Measurements from ENCODE around the gene TCF4. TPM values are rescaled to one million over a fixed set of nuclear protein-coding genes. Genes with fewer than 3 reads are reported as not detected.

TCF4 gene
- total and polyA plus RNA-seq, 8 donors, result 5.1 to 187 (median 39.9) TPM

- no peaks in the 10 kb centered on the region for H3K36me3 ChIP-seq
- H3K27me3 ChIP-seq, result no peaks in the 10 kb centered on the region
- H3K27ac ChIP-seq, result no peak overlapping the region
- 90 to 96% (median 93%) methylated on average over 4 of the region's 4 CpGs for WGBS, 5 donors
- H3K4me3 ChIP-seq, result no peak overlapping the region
- DNase-seq, result no peak
- no peaks in the 10 kb centered on the region for H3K4me1 ChIP-seq
- no peak for TF ChIP-seq POLR2A (IDR thresholded peaks at IDR 0.05)
- TF ChIP-seq EP300 (IDR thresholded peaks at IDR 0.05), result no peak
- TF ChIP-seq CTCF (IDR thresholded peaks at IDR 0.05), result no peak
- TF ChIP-seq POLR2AphosphoS5 (IDR thresholded peaks at IDR 0.05), result no peak
- intact Hi-C loops (cut with DNase I; ENCODE audit: low total_unique reads), result no loop called here
- no peaks in the 10 kb centered on the region for H3K9me3 ChIP-seq
These were observed 70.9 kb downstream of the TCF4 start for GRCh38 chr18:55517055-55517454.

GRCh38 chr18:55515941-55516710, 71.9 kb downstream of the TCF4 start:
- Histone ChIP-seq H3K4me1 (peaks cover 0 to 3% (median 0%) of the 10 kb centered on the region in 4 donors), H3K4me3 (no peak overlapping the region), H3K27ac (no peak overlapping the region), H3K27me3 (no peaks in the 10 kb centered on the region), H3K36me3 (no peaks in the 10 kb centered on the region), H3K9me3 (no peaks in the 10 kb centered on the region)
- intact Hi-C loops (cut with DNase I; ENCODE audit: low total_unique reads), result no loop called here
- DNase-seq, result no peak
- WGBS, 5 donors, result 62 to 76% (median 69%) methylated on average over 6 of the region's 6 CpGs
- no peak for TF ChIP-seq POLR2AphosphoS5 (IDR thresholded peaks at IDR 0.05)
- TF ChIP-seq EP300 (IDR thresholded peaks at IDR 0.05), result no peak
- no peak for TF ChIP-seq POLR2A (IDR thresholded peaks at IDR 0.05)
- TF ChIP-seq CTCF (IDR thresholded peaks at IDR 0.05), result no peak

- 69 to 84% (median 81%) methylated on average over 3 of the region's 3 CpGs for WGBS, 5 donors
- TF ChIP-seq POLR2AphosphoS5 (IDR thresholded peaks at IDR 0.05), result no peak
- TF ChIP-seq CTCF (IDR thresholded peaks at IDR 0.05), result no peak
- TF ChIP-seq POLR2A (IDR thresholded peaks at IDR 0.05), result no peak
- TF ChIP-seq EP300 (IDR thresholded peaks at IDR 0.05), result no peak
- H3K27me3 ChIP-seq, result no peaks in the 10 kb centered on the region
- no peak overlapping the region for H3K27ac ChIP-seq
- DNase-seq, result no peak
- intact Hi-C loops (cut with DNase I; ENCODE audit: low total_unique reads), result no loop called here
- H3K4me3 ChIP-seq, result no peak overlapping the region
- H3K9me3 ChIP-seq, result no peaks in the 10 kb centered on the region
- H3K4me1 ChIP-seq, result peaks cover 0 to 10% (median under 1%) of the 10 kb centered on the region in 4 donors
- H3K36me3 ChIP-seq, result no peaks in the 10 kb centered on the region
These were observed 72.8 kb downstream of the TCF4 start for GRCh38 chr18:55515214-55515613.

- H3K4me3 ChIP-seq, result no peak overlapping the region
- DNase-seq, result no peak
- H3K27ac ChIP-seq, result no peak overlapping the region
- H3K9me3 ChIP-seq, result no peaks in the 10 kb centered on the region
- no peaks in the 10 kb centered on the region for H3K27me3 ChIP-seq
- H3K36me3 ChIP-seq, result no peaks in the 10 kb centered on the region
- TF ChIP-seq CTCF (IDR thresholded peaks at IDR 0.05), result no peak
- no peak for TF ChIP-seq POLR2AphosphoS5 (IDR thresholded peaks at IDR 0.05)
- TF ChIP-seq POLR2A (IDR thresholded peaks at IDR 0.05), result no peak
- TF ChIP-seq EP300 (IDR thresholded peaks at IDR 0.05), result no peak
- H3K4me1 ChIP-seq, result peaks cover 0 to 23% (median 4%) of the 10 kb centered on the region in 4 donors
- intact Hi-C loops (cut with DNase I; ENCODE audit: low total_unique reads), result no loop called here
These were observed 74.8 kb downstream of the TCF4 start for GRCh38 chr18:55513161-55513560.

Measured in stomach (tissue), 9 donors.